DND-41 (cell line): Measurements from ENCODE around the gene TLE1.

Experiments
- ATAC-seq: fragments of 200-7000 bp; cut with Tn5 transposase; 3 replicates; pipeline ENCODE4 v1.9.1; 2021; ENCODE audit warnings: low read depth; ENCODE audit not compliant: insufficient read depth
- DNase-seq: peaks from one replicate; pipeline ENCODE4 v3.0.0-alpha.2; 2020
- H2AFZ ChIP-seq: 2 replicates; pipeline ENCODE4 v1.6.0; 2012; ENCODE audit warnings: low read depth, low read length
- H3K27ac ChIP-seq: 2 replicates; pipeline ENCODE4 v1.5.1; 2012; ENCODE audit warnings: low read length, inconsistent platforms
- H3K27me3 ChIP-seq: fragments of 200-600 bp; sonication (generic); 2 replicates; pipeline ENCODE4 v1.6.0; 2012; ENCODE audit warnings: low read length, mild to moderate bottlenecking, inconsistent platforms; ENCODE audit not compliant: insufficient read depth, poor library complexity
- H3K36me3 ChIP-seq: 2 replicates; pipeline ENCODE4 v1.5.1; 2012; ENCODE audit warnings: low read length, inconsistent platforms; ENCODE audit not compliant: insufficient read depth
- H3K4me1 ChIP-seq: 2 replicates; pipeline ENCODE4 v1.5.1; 2012; ENCODE audit warnings: mild to moderate bottlenecking, low read length; ENCODE audit not compliant: insufficient read depth
- H3K4me2 ChIP-seq: 2 replicates; pipeline ENCODE4 v1.6.0; 2012; ENCODE audit warnings: mild to moderate bottlenecking, moderate library complexity, low read length, inconsistent platforms; ENCODE audit not compliant: insufficient read depth
- H3K4me3 ChIP-seq, 2 experiments: fragments of 200-600 bp in 1 of 2; shearing (Covaris generic) in 1 of 2; 2 replicates each; pipeline ENCODE4 v1.5.1; 2012 to 2016; ENCODE audit warnings: inconsistent platforms in 2 of 2, low read length in 2 of 2, mild to moderate bottlenecking in 2 of 2, low read depth in 1 of 2, moderate library complexity in 1 of 2
- H3K79me2 ChIP-seq: 2 replicates; pipeline ENCODE4 v1.6.0; 2012; ENCODE audit warnings: low read length, inconsistent platforms; ENCODE audit not compliant: insufficient read depth
- H3K9ac ChIP-seq: 2 replicates; pipeline ENCODE4 v1.6.0; 2012; ENCODE audit warnings: low read depth, mild to moderate bottlenecking, inconsistent platforms, low read length, moderate library complexity
- H3K9me3 ChIP-seq: 2 replicates; pipeline ENCODE4 v1.5.1; 2012; ENCODE audit warnings: low read length, moderate library complexity, mild to moderate bottlenecking, inconsistent platforms; ENCODE audit not compliant: insufficient read depth, severe bottlenecking
- H4K20me1 ChIP-seq: 2 replicates; pipeline ENCODE4 v1.6.0; 2012; ENCODE audit warnings: low read length; ENCODE audit not compliant: insufficient read depth
- CTCF ChIP-seq: IDR thresholded peaks from 2 replicates; pipeline ENCODE4 v1.5.1; 2012; ENCODE audit warnings: borderline replicate concordance, low read length, moderate library complexity, mild to moderate bottlenecking; ENCODE audit not compliant: poor library complexity, severe bottlenecking; ENCODE audit errors: extremely low read depth
- EZH2 ChIP-seq: IDR thresholded peaks from 3 replicates; pipeline ENCODE4 v1.6.1; 2012; ENCODE audit warnings: borderline replicate concordance, low read depth, mild to moderate bottlenecking, moderate library complexity, low read length, inconsistent platforms; ENCODE audit not compliant: severe bottlenecking

TLE1 gene

DNA sequence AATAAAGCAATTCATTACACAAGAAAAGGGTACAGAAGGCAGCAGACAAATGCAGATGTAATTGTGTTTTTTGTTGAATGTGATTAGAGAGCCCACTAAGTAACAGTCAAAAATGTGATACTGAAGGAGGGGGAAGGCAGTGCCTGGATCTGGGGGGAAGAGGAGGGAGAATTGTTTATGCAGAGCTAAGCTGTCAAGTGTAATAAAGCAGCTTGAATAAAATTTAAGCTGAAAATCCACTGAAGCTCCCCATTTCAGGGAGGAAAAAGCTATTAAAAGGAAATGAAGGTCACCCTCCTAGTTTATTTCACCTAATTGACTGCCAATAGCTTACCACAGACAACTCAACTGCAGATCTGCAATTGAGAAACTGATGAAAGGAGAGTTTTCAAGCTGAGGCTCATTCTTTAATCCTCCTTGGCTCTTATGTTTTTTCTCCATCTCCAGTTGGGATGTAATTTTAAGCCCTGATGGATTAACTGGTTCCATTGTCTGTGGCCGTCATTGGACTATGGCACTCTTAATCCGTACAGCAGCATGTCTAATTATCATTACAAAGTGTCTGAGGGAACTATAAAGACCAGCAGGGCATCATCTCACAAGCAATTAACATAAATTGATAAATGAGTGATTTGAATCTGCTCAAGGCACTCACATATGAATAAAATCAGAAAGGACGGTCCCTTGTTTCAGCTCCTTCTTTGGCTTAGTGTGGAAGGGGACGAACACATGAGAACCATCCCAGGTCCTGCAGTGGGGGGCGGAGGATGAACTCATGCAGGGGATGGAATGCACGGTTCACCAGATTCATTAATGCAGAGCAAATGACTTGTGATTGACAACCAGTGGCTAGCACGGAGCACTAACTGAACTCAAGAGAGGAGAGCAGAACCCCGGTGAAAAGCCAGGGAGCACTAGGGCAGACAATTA, 38.5 kb downstream of the TLE1 start:
- Histone ChIP-seq H4K20me1 (no peaks in the 10 kb centered on the region), H3K4me3 (no peak overlapping the region), H3K4me1 (no peaks in the 10 kb centered on the region), H3K79me2 (0 out of 2 replicates have a peak, but pooled peaks cover 2% of the 10 kb centered on the region), H3K4me2 (no peak overlapping the region), H3K36me3 (peaks cover 13% of the 10 kb centered on the region; the same call in 1 of the 2 replicates), H3K9me3 (no peaks in the 10 kb centered on the region), H3K27me3 (no peaks in the 10 kb centered on the region), H2AFZ (no peak overlapping the region), H3K9ac (no peak overlapping the region), H3K27ac (no peak overlapping the region)
- no peak for DNase-seq
- TF ChIP-seq CTCF (no peak), EZH2 (no peak)
- no peak for ATAC-seq

DNA sequence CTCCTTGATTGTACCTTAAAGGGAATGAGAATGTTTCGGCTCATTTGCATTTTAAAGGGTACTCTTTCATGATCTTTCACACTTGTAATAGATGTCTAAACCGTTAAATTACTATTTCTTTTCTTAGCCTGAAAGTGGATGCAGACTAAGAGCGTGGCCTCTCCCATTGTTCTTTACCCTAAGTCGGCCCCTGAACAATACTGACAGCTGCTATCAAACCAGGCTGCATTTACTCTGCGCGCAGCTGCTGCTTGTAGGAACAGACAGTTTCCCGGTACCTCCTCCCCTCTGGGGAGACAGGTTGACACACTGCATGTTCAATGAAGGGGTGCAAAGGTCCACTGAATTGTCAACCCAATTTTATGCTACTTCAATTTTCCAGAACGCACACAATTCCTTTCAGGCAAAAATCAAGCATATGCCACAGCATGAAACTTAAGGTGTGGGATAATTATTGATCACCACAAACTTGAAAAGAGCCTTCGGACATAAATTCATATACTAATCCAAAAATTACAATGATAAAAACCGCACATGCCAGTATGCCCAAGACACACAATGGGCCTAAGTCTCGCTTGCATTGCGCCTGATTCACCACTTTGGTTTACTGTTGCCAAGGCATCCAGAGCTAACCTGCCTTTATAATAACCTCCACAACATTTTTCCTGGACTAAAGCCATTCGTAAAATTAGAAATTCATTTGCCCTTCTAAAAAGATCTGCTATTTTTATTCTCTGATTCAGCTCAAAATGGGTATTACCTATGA, 39.7 kb downstream of the TLE1 start:
- Histone ChIP-seq H2AFZ (no peak overlapping the region), H3K4me3 (no peak overlapping the region), H3K79me2 (0 out of 2 replicates have a peak, but pooled peaks cover 2% of the 10 kb centered on the region), H3K9me3 (no peaks in the 10 kb centered on the region), H3K36me3 (peaks cover 13% of the 10 kb centered on the region; the same call in 1 of the 2 replicates), H3K4me2 (no peak overlapping the region), H3K27me3 (no peaks in the 10 kb centered on the region), H3K27ac (no peak overlapping the region), H4K20me1 (no peaks in the 10 kb centered on the region), H3K4me1 (no peaks in the 10 kb centered on the region), H3K9ac (no peak overlapping the region)
- TF ChIP-seq EZH2 (no peak), CTCF (no peak)
- DNase-seq (no peak), ATAC-seq (no peak)

DNA sequence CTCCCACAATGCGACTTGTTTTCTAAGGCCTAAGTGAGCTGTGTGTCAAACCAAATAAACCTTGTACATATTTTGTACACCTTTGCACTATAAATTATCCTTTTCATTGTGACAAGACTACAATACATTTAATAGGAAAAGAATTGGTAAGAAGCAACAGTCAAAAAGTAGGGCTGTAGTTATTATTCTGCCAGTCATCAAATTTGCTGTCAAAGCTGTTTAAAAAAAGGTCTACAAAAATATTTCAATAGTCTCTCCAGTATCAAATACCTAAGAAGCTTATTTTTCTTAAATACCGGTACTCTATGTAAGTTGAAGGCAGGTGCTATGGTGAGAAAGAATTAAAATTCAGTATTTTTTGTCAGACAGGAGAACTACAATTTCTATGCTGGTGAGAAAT, 40.5 kb downstream of the TLE1 start:
- no peak for DNase-seq
- Histone ChIP-seq H3K27ac (no peak overlapping the region), H4K20me1 (no peaks in the 10 kb centered on the region), H2AFZ (no peak overlapping the region), H3K9me3 (no peaks in the 10 kb centered on the region), H3K79me2 (0 out of 2 replicates have a peak, but pooled peaks cover 2% of the 10 kb centered on the region), H3K36me3 (peaks cover 13% of the 10 kb centered on the region; the same call in 1 of the 2 replicates), H3K27me3 (no peaks in the 10 kb centered on the region), H3K9ac (no peak overlapping the region), H3K4me2 (no peak overlapping the region), H3K4me3 (no peak overlapping the region), H3K4me1 (no peaks in the 10 kb centered on the region)
- no peak for TF ChIP-seq EZH2
- no peak for TF ChIP-seq CTCF
- no peak for ATAC-seq
